SHP77 treated with DMSO at 0.1 percent for 48 hours (cell line): ENCODE data around the gene ERF.

Experiments
- DNase-seq: peaks from one replicate; lab custom pipeline; 2025; lab: John Stamatoyannopoulos, UW

The ERF gene

DNA sequence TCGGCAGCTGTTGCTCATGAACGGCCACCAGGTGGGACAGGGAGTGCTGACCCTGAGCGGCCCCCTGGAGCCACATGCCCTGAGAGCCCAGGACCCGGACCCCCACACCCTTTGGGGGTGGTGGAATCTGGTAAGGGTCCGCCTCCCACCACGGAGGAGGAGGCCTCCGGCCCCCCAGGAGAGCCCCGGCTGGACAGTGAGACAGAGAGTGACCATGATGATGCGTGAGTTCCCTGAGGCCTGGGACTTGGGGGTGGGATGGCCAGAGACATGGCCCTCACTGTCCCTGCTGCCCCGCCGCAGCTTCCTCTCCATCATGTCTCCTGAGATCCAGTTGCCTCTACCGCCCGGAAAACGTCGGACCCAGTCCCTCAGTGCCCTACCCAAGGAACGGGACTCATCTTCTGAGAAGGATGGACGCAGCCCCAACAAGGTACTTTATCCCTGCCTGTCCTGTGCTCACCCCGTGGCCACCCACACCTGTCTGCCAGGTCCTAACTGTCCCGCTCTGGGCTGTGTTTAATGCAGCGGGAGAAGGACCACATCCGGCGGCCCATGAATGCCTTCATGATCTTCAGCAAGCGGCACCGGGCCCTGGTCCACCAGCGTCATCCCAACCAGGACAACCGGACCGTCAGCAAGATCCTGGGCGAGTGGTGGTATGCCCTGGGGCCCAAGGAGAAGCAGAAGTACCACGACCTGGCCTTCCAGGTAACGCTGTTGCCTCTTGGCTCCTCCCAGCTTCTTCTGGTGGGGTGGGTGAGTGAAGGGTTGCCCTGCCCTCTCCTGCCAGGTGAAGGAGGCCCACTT is 32.3 kb upstream of the ERF start:
- no peak for DNase-seq

DNA sequence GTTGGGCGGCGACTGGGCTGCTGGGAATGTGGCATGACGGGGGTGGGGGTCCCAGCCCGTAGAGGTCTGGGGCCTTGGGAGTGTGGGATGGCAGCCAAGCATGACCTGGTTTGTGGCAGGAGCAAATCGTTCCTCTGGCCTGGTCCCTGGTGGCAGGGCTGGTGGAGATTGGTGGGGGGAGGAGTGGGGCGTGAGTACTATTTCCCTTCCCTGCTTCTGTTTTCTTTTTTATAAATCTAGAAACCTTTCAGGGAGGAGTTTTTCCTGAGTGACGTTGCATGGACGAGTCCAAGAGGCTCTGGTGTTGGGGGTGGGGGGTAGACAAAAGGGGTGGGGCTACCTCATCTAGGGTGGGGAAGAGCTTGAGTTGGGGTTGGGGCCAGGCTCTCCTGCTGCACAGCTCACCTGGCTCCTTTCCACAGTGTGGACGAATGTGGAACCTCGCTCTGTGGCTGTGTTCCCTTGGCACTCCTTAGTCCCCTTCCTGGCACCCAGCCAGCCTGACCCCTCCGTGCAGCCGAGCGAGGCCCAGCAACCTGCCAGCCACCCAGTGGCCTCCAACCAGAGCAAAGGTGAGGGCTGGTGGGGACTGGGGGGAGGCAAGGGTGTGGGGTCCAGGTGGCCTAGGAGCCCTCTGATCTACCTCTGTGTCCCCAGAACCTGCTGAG is 31.6 kb upstream of the ERF start:
- no peak for DNase-seq

DNA sequence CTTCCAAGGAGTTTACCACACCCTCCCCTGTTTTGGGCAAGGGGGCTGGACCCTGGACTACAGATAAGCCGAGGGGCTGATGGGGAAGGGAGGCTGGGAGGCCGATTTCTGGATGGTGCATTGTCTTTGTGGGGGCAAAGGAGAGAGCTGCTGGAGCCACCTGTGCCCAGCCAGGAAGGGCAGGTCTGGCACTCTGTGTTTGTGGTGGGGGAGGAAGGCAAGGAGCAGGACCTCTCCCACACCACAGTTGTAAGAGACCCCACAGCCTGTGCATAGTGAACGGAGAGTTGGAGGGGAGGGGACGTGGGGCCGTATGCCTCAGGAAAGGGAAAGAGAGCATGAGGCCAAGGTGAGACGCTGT is 31.0 kb upstream of the ERF start:
- no peak for DNase-seq

DNA sequence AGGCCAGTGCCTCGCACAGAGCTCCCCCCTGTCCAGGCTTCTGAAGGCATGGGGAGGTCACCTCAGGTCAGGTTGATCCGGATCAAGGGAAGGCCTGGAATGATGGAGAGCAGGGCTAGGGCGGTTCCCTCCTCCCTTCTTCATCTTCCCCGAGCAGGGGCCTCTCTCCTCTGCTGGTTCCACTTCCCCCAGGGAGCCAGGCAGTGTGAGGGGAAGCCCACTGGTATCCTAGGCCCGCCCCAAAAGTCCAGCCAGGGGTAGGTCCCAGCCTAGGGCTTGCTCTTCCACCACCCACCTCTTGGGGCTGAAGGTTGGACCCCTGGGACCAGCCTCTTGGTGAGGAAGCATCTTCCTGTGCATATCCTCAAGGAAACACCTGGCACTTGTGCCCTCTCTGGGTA is 30.6 kb upstream of the ERF start:
- DNase-seq = no peak

DNA sequence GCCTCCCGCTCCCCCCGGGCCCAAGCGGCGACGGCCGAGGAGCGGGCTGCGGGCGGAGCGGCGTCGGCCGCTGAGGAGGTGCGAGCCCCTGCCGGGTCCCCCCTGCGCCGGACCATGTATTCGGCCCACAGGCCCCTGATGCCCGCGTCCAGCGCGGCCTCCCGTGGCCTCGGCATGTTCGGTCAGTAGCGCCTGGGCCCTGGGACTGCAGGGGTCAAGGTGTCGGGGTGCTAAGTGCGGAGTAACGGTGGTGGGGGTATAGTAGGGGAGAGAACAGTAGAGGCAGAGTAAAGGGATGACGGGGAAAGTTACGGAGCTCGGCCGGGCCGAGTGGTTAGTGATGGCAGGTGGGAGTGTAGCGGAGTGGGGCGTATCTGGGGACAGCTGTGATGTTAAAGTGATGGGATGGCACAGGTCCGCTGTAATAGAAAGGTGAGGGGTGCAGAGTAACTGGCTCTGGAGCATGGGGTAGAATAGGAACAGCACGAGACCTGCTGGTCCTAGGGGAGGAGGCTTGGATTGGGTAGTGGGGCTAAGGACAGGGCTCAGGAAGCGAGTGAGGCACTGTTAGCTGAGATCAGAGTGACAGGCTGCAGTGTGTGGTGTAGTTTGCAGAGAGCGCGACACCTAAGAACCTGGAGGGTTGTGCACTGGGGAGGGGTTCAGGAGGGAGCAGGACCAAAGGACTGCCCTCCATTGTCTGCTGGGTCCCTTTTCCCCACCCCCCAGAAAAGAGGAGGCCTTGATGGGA is 29.8 kb upstream of the ERF start:
- no peak for DNase-seq

DNA sequence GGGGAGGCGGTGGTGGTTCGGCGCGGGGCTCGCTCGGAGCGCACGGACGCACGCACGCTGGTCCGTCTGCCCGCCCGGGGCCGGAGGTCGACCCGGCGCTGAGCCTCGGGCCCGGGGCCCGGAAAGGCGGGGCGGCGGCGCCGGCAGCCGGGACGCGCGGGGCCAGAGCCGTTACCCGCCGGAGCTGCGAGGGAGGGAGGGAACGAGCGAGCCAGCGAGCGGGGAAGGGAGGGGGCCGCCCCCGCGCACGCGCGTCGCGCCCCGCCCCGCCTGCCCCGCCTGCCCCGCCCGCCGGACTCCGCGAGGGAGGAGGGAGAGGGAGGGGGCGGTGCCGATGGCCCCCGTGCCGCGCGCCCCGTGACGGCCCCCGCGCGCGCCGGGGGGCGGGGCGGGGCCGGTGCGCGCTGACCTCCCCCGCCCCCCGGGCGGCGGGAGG is 29.2 kb upstream of the ERF start:
- no peak for DNase-seq

DNA sequence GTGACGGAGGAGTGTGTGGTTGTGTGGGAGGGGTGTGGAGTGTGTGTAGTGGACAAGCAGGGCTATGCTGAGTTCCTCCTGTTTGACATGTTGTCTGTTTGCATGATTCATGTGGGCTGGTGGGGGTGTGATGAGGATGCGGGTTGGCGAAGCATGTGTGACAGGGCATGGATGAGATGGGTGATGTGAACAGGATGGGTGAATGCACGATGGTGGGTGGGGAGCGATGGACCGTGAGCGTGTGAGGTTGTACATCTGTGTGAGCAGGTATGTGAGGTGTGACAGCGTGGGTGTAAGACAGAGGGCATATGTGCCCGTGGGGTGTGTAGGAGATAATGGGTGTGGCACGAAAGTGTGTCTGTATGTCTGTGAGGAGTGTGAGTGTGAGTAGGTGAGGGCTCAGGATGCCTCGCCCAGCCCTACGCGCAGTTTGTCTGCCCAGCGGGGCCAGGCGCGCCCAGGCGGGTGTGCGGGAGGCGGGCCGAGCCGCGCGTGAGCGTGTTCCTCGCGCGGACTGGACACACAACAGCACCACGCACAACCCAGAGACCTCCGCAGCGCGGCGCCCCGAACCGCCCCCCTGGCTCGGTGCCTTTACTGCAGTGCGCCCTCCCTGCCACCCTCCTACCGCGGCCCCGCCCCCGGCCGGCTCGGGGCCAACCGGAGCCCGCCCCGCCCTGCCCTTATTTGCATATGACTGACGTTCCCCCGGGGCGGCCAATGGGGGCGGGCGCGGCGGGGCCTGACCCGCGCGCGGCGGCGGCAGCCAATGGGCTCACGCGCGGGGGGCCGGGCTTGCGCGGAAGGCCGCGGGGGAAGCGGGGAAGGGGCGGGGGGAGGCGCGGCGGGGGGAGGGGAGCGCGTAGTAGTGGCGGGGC is 28.5 kb upstream of the ERF start:
- peak; percentile 62 for DNase-seq

DNA sequence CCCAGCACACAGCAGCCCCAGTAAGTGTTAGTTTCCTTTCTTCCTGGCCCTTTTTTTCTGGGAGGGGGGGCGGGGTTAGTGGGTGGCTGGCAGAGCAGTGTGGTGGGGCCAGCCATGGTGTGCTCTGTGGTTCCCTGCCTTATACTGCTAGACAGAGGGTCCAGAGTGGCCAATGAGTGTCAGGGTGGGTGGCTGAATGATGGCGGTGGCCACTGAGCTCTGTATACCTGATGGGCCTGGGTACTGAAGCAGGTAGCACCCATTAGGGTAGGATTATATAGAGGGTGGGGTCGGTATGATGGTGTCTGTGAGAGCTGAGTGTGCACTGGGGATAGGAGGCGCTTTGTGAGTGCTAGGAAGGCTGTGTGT is 27.9 kb upstream of the ERF start:
- no peak for DNase-seq

DNA sequence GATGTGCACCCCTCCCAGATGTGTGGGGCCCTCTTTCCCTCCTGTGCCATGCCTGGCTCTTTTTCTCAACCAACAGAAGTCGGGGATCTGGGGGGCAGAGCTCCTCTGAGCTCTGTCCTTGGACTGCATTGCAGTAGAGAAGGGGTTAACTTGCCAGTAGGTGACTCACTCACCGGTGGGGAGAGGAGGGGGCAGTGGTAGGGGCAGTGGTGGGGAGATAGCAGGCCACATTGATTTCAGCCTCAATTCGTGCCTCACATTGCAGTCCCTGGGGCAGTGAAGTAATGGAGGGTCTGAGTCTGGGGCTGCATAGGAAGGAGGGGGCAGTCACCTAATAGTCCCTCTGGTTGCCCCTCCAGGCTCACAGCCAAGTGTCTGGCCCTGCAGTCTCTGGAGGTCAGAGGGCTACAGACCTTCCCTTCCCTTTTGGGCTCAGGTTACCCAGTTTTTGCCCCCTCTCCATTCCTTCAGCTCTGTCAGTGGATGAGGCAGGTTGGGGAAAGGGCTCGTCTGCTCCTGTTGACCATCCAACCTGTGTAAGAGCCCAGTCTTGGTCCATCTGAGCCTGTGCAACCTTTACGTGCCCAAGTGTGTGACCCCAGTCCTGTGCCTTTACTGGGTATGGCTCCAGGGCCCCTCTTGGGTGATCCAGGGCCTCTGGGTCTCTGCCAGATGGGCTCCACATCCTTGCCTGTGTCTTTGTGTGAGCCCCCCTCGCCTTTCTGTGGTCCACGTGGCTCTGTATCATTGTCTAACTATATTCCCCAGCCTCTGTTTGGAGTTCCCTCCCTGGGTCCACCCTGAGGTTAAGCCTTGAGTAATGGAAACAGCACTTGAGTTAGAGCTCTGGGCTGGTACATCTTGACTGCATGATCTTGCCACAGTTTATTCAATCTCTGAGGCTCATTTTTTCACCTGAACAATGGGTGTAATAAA is 27.2 kb upstream of the ERF start:
- DNase-seq = no peak

DNA sequence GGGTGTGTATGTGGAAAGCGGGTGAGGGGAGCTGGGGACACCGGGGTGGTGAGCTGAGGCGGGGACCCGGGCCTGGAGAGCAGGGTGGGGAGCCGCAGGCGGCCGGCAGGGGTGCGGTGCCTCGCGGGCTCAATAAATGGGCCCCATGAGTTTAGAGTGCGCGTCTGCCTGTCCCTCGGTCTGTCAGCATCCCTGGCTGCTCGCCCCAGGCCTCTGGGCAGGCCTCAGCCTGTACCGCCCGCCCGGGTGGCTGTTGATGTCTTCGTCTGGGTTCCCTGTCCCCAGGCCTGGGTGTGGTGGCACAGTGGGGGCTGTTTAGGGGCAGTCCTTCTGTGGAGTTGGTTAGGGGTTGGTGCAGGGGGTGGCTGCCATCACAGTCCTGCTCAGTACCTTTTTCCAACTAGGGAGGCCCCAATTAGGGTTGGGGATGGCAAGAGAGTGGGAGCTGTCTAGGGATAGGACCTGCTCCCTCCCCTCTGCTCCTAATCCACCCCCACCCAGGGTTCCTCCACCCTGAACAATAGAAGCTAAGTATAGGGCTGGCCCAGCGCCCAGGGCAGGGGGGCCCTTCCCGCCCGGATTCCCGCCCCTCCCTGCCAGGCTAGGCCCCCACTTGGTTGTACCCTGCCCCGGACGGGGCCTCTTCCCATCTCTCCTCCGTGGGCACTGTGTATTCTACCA is 26.4 kb upstream of the ERF start:
- no peak for DNase-seq

DNA sequence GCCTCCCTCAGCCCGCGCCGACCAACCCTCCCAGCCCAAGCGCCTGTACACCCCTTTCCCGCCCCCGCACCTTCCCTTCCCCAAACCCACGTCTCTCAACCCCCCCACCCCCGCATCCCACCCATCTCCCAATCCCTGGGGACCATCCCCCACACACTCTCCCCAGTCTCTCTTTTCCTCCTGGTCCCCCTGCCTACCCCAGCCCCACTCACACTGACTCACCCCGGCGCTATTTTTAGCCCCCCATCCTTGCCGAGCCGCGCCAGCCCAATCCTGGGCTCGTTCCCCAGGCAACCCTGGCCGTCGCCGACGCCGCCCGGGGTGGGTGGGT is 25.9 kb upstream of the ERF start:
- no peak for DNase-seq

DNA sequence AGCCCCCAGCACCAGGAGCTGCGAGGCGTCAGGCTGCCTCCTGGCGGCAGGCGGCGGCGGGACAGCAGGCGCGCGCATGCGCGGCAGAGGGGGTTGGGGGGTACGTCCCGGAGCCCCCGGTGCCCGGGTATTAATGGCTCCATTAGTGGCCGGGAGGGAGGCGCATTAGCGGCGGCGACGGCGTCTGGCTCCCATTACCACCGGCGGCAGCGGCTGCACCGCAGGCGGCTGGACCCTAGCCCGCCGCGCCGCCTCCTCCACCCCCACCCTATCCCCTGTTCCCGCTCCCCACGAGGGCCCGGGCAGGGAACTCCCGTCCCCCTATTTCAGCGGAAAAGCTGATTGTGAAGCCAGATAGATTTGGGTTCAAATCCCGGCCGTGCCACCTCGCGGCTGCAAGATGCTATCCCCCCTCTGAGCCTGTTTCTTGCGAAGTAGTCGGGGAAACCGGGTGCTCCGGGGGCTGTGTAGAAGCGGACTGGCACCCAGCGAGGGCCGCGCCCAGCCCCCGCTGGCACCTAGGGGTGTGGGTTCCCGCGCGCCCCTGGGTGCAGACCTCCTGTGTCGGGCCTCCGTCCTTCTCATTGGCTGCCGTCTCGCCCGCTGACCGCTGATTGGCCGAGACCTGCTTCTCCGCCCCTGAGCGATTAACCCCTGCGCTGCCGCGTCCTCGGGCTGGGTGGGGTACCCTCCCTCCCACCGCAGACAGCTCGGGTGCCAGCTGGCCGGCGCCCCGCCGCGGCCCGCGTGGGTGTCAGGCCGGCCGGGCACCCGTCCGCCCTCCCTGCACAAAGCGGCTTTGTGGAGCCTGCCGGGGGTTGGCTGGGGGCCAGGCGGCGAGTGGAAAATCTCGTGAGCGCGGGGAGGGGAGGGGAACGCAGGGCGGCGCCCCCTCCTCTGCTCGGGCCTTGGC is 25.2 kb upstream of the ERF start:
- peak; percentile 86 for DNase-seq

DNA sequence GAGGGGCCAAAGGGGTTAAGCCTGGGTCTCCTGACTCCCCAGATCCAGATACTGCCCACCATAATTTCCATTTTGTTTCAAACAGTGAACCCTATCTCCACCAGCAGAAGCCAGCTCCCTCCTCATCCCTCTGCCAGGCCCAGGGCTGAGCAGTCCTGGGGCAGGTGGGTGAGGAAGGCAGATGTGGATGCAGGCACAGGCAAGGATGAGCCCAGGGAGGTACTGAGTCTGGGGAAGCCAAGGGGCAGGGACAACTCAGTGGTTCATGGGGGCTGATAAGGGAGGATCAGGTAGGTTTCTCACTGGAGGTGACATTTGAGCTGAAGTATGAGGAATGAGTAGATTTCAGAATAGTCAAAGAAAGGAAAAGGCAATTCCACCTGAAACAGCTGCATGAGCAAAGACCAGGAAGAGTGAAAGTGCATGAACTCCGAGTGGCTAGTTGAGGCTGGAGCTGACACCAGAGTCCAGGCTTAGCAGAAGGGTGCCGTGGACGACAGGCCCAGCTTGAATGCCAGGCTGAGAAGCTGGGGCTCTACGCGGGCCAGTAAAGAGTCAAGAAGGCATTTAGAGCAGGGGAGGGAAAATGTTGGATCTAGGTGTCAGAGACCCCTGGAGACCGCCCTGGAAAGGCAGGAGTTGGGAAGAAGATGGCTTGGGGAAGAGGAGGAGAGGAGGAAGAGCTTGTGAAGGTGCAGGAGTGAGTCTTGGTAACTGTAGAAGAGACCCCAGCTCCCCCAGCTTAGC is 24.4 kb upstream of the ERF start:
- DNase-seq = no peak

DNA sequence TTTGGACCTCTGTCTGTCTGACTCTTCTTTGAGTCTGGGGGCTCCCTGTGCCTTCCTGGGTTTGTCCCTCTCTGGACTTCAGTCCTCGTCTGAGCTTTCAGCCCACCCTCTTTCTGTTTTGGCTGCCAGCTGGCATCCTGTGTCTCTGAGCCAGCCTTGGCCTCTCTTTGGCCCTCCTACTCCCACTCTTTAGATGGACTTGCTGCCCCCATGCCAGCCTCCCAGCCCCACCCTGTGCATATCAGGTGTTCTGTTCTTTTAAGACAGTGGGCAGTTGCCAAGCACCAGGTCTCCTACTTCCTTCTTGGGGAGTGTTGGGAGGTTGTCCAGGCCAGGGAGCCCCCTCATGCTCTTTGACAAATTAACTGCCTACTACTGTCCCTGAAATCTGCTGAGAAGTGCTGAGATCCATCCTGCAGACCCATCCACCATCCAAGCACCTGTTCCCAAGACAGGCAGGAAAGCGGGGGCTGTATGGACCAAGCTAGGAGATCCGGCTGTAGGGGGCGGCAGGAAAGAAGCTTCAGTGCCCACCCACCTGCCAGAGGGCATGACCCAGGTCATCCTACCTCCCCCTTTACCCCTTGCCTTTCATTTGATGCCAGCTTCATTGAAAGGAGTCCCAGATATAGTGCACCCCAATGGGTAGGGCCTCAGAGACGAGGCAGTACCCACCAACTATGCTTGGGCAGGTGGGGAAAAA is 23.7 kb upstream of the ERF start:
- DNase-seq = no peak

DNA sequence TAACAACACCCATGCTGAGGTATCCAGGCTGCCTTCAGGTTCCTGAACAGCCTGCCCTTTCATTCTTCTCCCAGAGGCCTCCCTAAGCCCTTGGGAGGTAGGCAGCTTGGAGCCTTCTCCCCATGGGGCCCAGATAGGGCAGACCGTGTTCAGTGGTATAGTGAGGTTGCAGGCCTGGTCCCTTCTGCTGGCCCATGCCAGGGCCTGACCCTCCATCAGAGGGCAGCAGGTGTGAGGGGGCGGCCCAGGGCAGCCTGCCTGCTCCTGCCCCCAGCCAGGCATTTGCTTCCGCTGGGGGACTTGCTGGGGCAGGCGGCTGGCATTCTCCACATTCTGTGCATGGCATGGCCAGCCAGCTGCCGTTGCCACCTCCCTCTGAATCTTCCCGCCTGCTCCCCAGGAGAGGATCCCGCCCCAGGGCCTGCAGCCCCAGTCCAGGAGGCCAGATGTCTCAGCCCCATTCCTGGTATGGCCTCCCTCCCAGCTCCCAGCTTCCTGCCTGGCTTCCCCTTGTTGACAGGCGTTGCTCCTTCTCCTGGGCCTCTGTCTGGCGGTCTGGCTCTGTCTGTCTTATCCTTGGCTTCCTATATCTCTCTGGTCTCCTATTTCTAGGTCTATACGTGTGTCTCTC is 23.0 kb upstream of the ERF start:
- no peak for DNase-seq

DNA sequence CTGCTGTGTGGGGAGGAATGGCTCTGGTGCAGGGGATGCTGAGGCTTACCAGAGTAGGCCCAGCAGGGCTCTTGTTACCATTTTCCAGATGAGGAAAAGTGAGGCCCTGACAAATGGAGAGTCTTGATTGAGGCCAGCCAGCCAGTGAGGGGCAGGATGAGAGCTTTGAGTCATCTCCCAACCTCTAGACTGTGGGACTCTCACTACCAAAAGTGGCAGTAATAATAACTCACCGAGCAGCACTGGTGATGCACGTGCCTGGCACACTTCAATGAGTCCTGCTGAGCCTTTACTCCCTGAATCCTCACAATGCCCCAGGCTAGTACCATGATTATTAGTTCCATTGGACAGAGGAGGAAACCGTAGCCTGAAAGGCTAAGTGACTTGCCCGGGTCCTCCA is 21.9 kb upstream of the ERF start:
- DNase-seq = no peak

DNA sequence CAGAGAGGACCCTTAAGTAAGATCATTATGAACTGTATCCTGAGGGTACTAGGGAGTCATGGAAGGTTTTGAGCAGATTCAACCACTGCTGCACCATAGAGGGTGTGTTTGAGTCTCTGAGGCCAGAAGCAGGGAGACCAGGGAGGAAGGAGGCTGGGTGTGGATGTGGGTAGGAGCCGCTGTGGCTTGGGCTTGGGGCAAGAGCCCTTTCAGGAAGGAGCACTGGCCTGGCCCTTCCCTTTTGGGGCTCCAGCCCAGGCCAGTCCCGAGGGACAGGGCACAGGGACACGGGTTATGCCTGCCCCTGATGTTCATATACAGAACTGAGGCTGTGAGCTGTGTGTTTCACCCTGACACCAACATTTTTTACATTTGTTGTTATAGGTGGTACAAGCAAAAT is 21.4 kb upstream of the ERF start:
- no peak for DNase-seq

DNA sequence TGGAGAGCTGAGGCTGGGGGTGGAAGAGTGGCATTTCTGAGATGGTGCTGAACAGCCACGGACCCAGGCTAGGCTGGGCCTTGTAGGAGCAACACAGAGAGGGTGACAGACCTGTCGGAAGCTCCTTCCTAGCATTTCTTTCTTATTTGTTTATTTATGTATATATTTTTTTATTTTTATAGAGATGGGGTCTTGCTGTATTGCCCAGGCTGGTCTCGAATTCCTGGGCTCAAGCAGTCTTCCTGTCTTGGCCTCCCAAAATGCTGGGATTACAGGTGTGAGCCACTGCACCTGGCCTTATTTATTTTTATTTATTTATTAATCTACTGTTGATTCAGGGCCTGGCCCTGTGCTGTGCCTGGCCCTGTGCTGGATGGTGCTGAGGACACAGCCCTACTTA is 20.6 kb upstream of the ERF start:
- DNase-seq = no peak
